Stimulated activated CD4-positive, alpha-beta T cell treated with anti-CD3 and anti-CD28 coated beads, Interleukin-15, amount 100 ng/mL, for 1 hour (primary cell): Measurements from ENCODE around the gene FOXP1.

Experiments
- DNase-seq, 2 donors: peaks; one replicate each; pipeline ENCODE4 v3.0.0-alpha.2; 2020; ENCODE audit warnings: low read depth in 1 of 2, low spot score in 1 of 2

FOXP1 gene

DNA sequence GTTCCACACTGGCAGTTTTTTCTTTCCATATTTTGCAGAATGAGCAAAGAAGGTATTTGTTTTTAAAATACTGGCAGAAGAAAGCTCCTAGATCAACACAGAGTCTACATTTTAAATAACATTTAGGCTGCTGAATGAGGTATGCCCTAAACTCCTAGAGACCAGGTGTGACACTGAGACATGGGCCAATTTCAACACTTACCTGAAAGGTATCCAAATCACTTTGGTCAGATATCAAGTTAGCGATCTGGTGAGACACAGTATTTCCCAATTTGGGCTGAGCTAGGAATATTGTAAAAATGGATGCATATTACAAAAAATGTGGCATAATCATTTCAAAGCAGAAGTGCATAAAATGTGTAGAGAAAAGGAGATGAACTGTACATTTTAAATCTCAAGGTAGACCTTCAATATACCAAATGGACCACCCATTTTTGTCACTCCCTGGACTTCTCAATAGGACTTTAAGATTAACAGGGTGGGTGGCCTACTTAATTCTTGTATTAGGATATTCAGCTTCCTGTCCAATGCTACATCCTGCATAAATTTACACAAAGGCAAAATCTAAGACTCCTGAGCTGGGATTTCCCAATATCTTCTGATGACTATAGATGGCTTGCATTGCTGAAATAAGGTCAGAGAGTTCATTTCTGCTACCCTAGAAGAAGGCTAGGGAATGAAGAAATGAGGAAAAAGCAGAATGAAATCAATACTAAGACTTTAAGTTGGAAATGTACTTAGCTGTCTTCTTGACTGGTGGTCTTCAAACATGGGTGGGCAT is 487.8 kb downstream of the FOXP1 start:
- no peak for DNase-seq

- DNase-seq = no peak
Observed at GRCh38 chr3:71094658-71095209, 488.8 kb downstream of the FOXP1 start.

GRCh38 chr3:71092665-71093064 is 490.9 kb downstream of the FOXP1 start:
- no peak for DNase-seq

DNA sequence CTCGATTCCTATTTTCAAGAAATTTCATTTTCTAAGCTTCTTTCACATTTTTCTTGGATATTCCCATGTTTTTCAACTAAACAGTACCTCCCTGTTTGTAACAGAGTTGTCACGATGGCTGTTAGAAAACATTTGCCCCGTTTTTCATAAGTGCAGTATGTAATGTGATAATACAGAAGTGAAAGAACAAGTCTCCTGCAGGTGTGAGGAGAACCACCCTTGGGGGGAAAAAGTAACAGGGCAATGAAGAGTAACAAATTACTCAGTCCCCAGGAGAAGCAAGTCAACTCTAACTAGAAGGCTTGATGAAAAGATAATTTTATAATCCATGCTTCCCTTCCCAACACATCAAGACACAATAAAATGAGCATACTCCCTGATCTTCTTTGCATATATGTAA is 493.3 kb downstream of the FOXP1 start:
- DNase-seq = no peak

DNA sequence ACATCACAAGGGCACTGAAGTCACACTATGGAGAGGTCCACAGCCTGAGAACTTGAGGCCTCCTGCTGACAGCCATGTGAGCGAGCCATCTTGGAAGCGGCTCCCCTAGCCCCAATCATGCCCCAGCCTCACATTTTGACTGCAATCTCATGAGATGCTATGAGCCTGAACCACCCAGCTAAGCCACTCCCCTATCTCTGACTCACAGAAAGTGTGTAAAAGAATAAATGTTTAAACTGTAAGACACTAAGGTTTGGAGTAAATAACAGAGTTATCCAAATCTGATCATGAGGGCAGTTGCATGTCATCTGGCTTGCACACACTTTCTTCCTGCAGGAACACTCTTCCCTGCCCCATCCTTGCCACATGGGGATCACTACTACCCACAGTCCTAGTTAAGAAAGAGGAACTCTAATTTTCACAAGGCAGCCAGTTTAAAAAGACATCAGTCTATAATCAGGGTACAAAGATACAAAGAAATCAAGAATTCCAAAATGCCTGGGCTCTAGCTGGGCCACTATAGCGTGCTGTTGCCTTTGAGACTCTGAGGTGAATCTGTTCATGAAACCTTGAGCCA is 494.2 kb downstream of the FOXP1 start:
- DNase-seq = no peak

DNA sequence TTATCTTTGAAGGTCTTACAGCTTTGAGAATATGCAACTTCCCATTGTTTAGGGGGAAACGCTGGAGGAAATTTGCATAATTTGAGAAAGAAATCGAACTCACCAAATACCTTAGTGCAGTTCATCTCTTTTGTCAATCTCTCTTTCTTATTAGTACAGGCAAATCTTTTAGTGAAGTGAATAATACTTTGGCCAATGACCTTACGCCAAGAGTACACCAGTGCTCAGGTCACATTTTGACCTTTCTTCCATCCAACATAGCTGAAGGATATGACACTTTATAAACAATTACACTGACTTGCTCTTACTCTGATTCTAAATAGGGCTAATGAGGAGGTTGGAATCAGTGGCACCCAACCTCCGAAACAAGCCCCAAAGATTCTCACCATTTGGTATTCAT is 494.8 kb downstream of the FOXP1 start:
- no peak for DNase-seq

DNA sequence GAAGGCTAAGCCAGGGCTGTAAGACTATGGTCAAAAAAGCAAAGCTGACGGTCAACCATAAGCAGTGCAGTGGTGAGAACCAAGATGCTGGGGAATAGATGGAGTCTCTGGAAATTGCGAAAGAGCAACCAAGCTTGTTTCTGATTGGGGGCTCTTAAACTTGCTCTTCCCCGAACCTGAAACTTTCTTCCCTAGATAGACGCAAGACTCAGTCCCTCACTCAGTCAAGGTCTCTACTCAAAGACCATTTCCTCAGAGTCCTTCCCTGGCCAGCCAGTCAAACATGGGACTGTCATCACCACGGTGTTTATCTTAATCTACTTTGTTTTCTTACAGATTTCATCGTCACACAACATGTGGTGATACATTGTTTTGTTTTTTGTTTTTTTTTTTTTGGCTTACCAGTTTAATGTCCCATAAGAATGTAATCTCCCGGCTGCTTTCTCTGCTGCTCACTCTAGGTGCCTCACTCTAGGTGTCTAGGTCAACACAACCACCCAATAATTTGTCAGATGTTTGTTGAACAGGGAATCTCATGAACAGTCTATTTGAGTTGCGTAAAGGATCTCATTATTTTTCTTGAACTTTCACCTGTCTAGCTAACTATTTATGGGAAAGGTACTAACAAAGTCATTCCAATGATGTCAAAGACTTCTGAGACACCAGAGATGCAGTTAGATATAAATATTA is 495.4 kb downstream of the FOXP1 start:
- no peak for DNase-seq

DNA sequence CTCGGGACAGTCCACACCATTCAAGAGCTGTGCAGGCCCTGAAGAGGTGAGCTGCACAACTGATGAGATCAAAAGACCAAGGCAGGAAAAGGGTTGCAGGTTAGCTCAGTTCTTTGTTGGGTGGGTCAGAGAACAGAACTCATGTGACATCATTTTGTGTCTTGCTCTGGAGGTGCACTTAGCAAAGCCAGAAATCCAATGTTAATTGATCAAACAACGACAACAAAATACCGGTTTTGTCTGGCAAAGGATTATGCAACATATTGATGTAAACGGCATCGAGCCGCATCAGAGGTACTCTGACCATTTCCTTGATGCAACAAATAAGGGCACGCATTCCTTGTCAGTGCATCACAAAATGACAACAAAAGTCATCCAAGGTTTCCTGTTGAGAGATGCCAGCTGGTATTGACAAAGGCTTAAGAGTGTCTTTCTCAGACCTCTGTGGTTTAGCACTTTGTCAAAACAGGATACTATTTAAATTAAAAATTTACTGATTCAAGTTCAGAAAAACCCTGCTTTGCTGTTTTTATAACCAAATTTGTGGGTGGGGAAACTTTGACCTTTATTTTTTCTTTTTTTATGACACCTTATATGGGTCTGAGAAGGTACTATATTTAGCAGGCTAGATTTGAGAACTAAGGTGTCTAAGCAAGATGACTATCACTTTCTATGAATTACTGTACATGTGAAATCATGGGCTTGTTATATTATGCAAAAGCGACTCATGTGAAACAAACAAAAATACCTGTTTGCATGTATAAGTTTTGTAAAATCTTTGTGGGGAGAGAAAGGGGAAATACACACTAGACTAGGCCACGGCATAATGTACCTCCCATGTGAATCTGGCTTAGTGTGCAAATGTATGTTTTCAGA is 496.1 kb downstream of the FOXP1 start:
- DNase-seq = no peak

DNA sequence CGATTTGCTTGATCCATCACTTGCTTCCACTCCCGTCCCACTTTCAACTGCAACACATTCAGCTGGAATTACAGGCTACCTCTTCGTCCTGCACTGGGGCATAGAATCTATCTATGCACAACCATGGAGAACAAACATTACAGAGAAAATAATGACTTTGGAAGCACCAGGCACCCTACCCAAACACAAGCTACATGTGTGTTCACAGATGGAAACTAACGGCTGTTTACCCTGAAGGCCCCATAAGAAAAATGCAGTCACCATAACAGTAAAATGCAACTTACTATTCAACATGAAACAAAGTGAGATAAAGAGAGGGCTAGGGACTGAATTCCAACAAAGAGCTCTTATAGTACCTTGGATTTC is 496.8 kb downstream of the FOXP1 start:
- DNase-seq = no peak

GRCh38 chr3:71083726-71084131 is 499.8 kb downstream of the FOXP1 start:
- DNase-seq = no peak

GRCh38 chr3:71082833-71083232 is 500.7 kb downstream of the FOXP1 start:
- no peak for DNase-seq

GRCh38 chr3:71080517-71081083 is 502.9 kb downstream of the FOXP1 start:
- no peak for DNase-seq

DNA sequence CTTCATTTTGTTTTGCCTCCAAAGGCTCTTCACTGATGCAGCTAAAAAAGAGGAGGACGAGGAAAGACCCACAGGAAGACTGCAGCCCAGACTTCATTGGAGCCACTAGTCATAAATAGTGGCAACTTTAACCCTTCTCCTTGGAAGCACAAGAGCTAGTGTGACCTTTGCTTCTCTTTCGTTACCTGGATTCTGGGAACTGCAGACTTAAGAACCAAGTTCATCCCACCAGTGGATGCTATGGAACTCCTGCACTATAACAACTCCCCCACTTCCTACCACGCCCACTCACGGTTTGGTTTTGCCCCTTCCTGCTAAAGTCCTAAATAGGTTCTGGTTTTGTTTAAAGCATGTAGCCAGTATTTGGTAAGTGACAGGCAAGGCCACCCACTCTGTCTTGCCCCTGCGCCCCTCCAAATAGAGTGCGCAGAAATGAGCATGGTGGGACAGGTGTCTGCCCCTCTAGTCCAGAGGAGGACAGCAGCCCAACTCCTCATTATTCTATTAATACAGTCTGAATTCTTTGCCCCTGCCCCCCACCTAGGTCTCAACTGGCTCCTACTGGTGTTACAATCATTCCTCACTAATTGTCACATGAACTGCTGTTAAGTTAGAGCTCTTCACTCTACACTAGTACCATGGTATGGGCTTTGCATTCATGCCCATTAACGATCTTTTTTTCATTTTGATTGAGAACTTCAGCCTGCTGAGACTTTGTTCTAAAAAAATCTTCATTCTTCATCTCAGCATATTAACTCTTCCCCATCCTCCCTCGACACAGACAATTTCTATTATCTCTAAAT is 504.6 kb downstream of the FOXP1 start:
- no peak for DNase-seq

DNA sequence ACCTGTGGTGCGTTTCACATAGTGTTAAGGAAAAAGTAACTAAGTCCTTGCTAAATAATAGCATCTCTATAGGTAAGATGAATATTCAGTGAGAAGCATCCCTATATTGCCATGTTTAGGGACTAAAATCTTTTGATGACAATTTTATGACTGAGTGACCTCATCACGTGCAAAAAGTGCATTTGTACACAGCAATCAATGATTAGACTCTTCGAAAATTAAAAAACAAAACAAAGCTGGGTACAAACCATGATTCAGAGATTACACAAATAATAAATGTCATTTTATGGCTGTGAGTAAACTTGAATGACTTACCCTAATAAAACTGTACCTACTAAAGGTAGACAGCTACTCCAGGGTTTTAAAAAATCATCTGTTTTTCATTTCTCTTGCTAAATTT is 505.3 kb downstream of the FOXP1 start:
- no peak for DNase-seq

DNA sequence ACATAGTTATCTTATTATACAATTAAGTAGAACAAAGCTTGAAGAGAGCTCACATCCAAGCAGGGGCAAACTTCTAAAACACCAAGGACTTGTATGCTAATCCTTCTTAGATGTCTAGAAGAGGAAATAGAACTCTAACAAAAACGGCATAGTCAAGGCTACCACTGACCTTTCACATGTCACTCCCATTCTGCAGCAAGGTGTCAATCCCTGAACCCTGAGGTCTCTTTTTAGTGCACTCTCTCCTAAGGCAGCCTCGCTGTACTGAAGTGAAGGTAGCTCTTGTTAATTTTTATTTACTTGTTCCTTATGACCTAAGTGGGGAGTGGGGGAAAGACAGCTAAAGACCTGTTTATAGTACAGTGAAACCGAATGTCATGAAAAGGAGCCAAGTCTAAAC is 506.5 kb downstream of the FOXP1 start:
- no peak for DNase-seq

DNA sequence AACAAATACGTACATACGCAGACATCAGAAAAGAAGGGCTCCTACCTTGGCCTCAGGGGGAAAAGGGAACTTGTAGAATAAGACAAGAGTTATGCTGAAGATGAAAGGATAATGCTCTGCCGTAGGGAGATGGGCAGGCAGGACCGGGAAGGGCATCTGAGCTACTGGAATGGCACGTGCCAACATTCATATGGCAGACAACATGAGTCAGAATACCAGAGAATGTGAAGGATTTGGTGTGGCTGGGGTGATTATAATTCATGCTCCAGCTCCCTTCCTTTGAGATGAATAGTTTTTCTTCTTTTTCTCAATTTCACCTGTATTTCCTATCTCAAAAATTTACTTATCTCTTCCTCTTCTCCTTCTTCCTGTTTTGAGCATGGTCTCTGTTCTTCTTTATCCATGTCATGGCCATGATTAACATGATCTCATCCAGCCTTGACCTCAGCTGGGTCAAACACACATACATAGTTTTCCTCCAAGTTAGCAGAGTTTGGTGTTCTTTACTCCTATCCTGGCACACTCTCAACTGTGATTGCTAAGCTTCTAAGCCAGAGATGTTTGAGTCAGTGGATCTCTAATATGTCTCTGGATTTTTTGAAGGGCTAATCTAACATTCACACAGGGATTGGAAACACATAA is 507.0 kb downstream of the FOXP1 start:
- no peak for DNase-seq

DNA sequence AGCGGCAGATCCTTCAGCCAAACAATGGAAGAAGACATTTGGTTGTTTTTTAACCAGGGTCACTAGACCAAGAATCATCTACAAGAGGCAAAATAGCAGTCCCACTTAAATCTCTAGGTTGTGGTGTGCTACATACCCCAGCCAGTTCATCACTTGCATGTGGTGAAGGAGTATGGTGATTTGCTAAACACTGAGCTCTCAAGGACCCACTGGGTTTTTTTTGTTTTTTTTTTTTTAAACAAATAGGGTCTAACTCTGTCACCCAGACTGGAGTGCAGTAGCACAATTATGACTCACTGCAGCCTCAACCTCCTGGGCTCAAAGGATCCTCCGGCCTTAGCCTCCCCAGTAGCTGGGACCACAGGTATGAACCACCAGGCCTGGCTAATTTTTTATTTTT is 508.0 kb downstream of the FOXP1 start:
- no peak for DNase-seq

DNA sequence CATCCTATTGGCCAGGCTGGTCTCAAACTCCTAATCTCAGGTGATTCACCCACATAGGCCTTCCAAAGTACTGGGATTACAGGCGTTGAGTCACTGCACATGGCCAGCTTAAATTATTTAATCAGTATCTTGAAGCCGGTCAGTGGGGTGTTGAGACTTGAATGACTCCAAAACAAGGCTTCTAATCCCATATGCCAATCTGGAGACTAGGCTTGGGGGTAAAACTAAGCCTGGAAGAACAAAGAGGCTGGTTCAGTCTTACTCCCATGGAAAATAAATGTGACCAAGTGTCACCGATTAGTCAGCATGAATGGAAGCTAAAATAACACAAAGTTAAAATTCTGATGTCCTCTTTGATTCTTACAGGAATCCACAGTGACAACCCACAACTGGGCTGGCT is 509.1 kb downstream of the FOXP1 start:
- no peak for DNase-seq

- no peak for DNase-seq
Observed at GRCh38 chr3:71072986-71073385, 510.5 kb downstream of the FOXP1 start.

GRCh38 chr3:71072287-71072686 is 511.2 kb downstream of the FOXP1 start:
- no peak for DNase-seq
